Fibroblast of the aortic adventitia (primary cell): ENCODE results near the gene RCSD1. TPM values are rescaled to one million over a fixed set of nuclear protein-coding genes. Genes with fewer than 3 reads are reported as not detected.
"Not testable (repeated sequence)": the region's sequence is repeated elsewhere in the genome, so short reads cannot be mapped to it uniquely, and the experiment has no call there.

Experiments used
- DNase-seq: peaks from one replicate; pipeline ENCODE4 v3.0.0-alpha.2; 2010; ENCODE audit warnings: low read depth
- H3K4me3 ChIP-seq: 2 replicates; pipeline ENCODE4 v1.5.1; 2011; ENCODE audit warnings: low read depth, mild to moderate bottlenecking, control low read depth, low read length, moderate library complexity
- CTCF ChIP-seq: IDR thresholded peaks from 2 replicates; pipeline ENCODE4 v1.5.1; 2011; ENCODE audit warnings: mild to moderate bottlenecking, low read length, control low read depth, inconsistent platforms; ENCODE audit not compliant: insufficient read depth
- total RNA-seq: library from RNA; depleted of rRNA; stranded (reverse); fragments of >200 nt; gene quantifications from 2 replicates; pipeline ENCODE4 v1.2.3, GENCODE V29; 2012; ENCODE audit warnings: low replicate concordance

The RCSD1 gene
- total RNA-seq, 1 donor, result not detected

DNA sequence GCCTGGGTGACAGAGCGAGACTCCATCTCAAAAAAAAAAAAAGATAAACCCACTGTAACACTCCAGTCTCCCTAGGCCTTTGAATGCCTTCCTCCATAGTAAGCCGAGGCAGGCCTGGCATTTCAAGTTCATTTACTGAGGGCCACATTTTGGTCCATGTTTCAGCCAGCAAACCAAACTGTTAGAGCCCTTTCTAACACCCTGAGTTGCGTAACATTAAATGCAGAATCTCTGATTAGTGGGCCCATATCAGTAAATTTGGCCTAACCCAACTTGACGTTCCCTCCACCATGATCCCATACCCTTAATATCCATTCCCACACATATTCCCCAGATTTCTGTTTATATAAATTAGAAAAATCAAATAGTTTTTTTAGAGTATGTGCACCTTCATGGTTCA is 104.2 kb downstream of the RCSD1 start:
- no peak overlapping the region for H3K4me3 ChIP-seq
- no peak for TF ChIP-seq CTCF
- DNase-seq, result no peak

GRCh38 chr1:167734841-167735240 is 104.8 kb downstream of the RCSD1 start:
- TF ChIP-seq CTCF, result no peak
- DNase-seq, result no peak
- H3K4me3 ChIP-seq, result no peak overlapping the region

DNA sequence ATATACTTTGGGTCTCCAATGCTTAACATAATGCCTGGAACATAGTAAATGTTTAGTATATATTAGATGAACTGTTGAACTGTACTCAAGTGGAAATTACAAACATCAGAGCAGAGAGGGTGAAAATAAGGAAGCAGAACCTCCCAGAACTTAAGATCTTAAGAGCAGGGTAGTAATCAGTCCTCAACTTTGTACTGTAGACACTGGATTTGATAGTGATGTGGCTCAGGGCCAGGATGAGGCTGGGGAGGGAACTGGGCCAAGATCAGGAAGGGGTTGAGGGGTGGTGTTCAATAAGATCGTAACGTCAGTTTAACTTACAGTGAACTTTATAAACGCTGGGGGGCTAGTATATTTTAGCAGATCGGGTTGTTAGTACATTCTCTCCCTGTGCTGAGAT is 107.1 kb downstream of the RCSD1 start:
- no peak overlapping the region for H3K4me3 ChIP-seq
- TF ChIP-seq CTCF, result no peak
- no peak for DNase-seq

DNA sequence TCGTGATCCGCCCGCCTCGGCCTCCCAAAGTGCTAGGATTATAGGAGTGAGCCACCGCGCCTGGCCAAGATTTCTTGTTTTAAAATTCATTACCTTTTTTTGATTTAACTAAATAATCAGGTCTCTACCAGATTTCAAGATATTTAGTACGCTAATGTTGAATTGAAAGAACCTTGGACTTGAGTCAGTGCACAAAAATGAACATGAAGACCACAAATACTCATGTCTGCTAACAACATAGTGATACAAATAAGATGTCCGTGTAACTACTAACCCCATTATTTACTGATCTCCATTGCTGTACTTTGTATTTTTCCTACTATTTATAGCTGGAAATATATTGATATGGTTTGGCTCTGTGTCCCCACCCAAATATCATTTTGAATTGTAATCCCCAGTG is 108.1 kb downstream of the RCSD1 start:
- no peak overlapping the region for H3K4me3 ChIP-seq
- DNase-seq, result no peak
- TF ChIP-seq CTCF, result no peak

DNA sequence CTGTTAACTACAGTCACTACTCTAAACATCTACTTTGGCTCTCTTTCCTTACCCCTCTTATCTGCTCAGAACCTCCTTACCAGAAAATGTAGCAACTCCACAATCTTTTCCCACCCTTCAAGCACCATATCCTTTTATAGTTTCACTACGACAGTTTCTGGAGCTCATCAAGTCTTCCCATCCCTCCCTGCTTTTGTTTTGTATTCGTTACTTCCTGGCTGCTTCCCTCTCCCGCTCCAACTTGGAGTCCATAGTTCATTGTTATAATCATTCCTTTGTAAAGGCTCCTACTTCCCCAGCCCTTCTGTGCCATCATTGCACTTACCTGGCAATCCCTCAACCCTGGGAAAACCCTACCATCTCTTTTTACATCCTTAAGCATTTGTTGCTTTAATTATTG is 109.7 kb downstream of the RCSD1 start:
- DNase-seq, result peak; percentile 55
- TF ChIP-seq CTCF, result no peak
- no peak overlapping the region for H3K4me3 ChIP-seq

- DNase-seq, H3K4me3 ChIP-seq: not testable (repeated sequence)
Observed at GRCh38 chr1:167741103-167741502, 111.1 kb downstream of the RCSD1 start.

- H3K4me3 ChIP-seq, DNase-seq: not testable (repeated sequence)
Observed at GRCh38 chr1:167742392-167743057, 112.5 kb downstream of the RCSD1 start.

- TF ChIP-seq CTCF, result no peak
- DNase-seq, result no peak
- H3K4me3 ChIP-seq, result no peak overlapping the region
Observed at GRCh38 chr1:167744901-167745300, 114.9 kb downstream of the RCSD1 start.
